ENCODE results near the gene RGPD5. TPM values are rescaled to one million over a fixed set of nuclear protein-coding genes. Genes with fewer than 3 reads are reported as not detected.
"Not testable (repeated sequence)": the region's sequence is repeated elsewhere in the genome, so short reads cannot be mapped to it uniquely, and the experiment has no call there.

RGPD5 gene
- total and polyA plus RNA-seq, 9 donors, result 14.3 to 28.5 (median 20.4) TPM

- not testable (repeated sequence) for H3K9me3 ChIP-seq (replicated peaks; ENCODE audit: control insufficient read depth, low read depth, low read length); H3K27me3 ChIP-seq (ENCODE audit: control insufficient read depth, insufficient read depth, low read length); DNase-seq; H3K27ac ChIP-seq (ENCODE audit: low read length); H3K36me3 ChIP-seq (ENCODE audit: control insufficient read depth, insufficient read depth, low read length); H3K4me3 ChIP-seq (ENCODE audit: low read length); H3K4me1 ChIP-seq (ENCODE audit: control insufficient read depth, insufficient read depth, low read length)
- no CpG with 5 or more reads among the region's 4 CpGs for WGBS (ENCODE audit: insufficient coverage)
Measured at GRCh38 chr2:109891024-109891423, 96.9 kb downstream of the RGPD5 start.

GRCh38 chr2:109893736-109894135 is 99.6 kb downstream of the RGPD5 start:
- not testable (repeated sequence) for H3K4me3 ChIP-seq (ENCODE audit: low read length); H3K9me3 ChIP-seq (replicated peaks; ENCODE audit: control insufficient read depth, low read depth, low read length); DNase-seq; H3K36me3 ChIP-seq (ENCODE audit: control insufficient read depth, insufficient read depth, low read length); H3K27ac ChIP-seq (ENCODE audit: low read length); H3K4me1 ChIP-seq (ENCODE audit: control insufficient read depth, insufficient read depth, low read length); H3K27me3 ChIP-seq (ENCODE audit: control insufficient read depth, insufficient read depth, low read length)
- WGBS (ENCODE audit: insufficient coverage), result no CpG with 5 or more reads among the region's 7 CpGs

GRCh38 chr2:109894141-109894540 is 100.0 kb downstream of the RGPD5 start:
- H3K4me3 ChIP-seq (ENCODE audit: low read length); H3K27me3 ChIP-seq (ENCODE audit: control insufficient read depth, insufficient read depth, low read length); H3K4me1 ChIP-seq (ENCODE audit: control insufficient read depth, insufficient read depth, low read length); H3K27ac ChIP-seq (ENCODE audit: low read length); H3K9me3 ChIP-seq (replicated peaks; ENCODE audit: control insufficient read depth, low read depth, low read length); H3K36me3 ChIP-seq (ENCODE audit: control insufficient read depth, insufficient read depth, low read length); DNase-seq: not testable (repeated sequence)
- WGBS (ENCODE audit: insufficient coverage), result no CpG with 5 or more reads among the region's 6 CpGs

DNA sequence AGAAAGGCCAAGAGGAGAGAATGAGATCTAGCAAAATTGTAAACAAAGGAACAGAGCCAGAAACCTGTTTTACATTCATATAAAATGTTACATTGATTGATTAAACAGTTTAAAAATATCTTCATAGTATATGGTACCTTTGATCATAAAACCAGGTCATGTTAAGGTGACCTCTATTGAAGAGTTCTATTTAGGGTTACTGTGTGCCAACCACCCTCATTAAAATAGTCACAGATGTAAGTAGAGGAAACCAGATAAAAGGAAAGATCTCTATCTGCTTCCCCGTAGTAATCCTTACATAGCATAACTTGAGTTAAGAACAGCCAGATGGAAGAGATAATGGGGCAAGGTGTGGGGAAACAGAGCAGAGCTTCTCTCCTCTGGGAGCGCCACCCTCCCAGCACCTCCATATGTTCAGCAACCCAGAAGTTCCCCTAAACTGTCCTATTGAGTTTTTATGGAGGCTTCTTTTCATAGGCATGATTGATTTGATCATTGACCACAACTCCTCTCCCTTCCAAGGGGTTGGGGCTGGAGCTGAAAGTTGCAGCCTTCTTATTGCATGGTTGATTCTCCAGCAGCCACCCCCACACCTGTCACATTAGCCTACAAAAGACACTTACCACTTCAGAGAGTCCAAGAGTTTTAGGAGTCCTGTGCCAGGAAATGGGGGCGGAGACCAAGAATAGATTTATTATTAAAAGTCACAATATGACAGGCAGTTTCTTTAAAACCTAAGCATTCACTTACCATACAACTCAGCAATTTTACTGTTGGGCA is 101.2 kb downstream of the RGPD5 start:
- not testable (repeated sequence) for H3K4me3 ChIP-seq (ENCODE audit: low read length); H3K36me3 ChIP-seq (ENCODE audit: control insufficient read depth, insufficient read depth, low read length); H3K27me3 ChIP-seq (ENCODE audit: control insufficient read depth, insufficient read depth, low read length); DNase-seq; H3K4me1 ChIP-seq (ENCODE audit: control insufficient read depth, insufficient read depth, low read length); H3K9me3 ChIP-seq (replicated peaks; ENCODE audit: control insufficient read depth, low read depth, low read length); H3K27ac ChIP-seq (ENCODE audit: low read length)
- WGBS (ENCODE audit: insufficient coverage), result no CpG with 5 or more reads among the region's 3 CpGs

DNA sequence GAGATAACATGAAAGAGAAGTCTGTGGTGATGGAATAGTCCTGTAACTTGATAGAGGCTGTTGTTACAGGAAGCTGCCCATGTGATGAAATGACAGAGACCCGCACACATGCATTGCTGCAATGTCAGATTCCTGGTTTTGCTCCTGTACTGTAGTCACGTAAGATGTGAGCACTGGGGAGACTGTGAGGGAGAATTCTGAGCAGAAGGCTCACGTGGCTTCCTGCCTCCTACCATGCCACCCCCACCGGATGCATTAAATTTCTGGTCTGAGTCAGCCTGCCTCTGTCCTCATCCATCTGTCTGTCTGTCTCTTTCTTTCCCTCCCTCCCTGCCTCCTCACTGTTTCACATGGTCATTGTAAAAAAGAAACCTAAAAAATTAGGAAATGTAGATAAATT is 102.1 kb downstream of the RGPD5 start:
- no CpG with 5 or more reads among the region's 4 CpGs for WGBS (ENCODE audit: insufficient coverage)
- H3K36me3 ChIP-seq (ENCODE audit: control insufficient read depth, insufficient read depth, low read length); H3K4me3 ChIP-seq (ENCODE audit: low read length); H3K4me1 ChIP-seq (ENCODE audit: control insufficient read depth, insufficient read depth, low read length); H3K27me3 ChIP-seq (ENCODE audit: control insufficient read depth, insufficient read depth, low read length); H3K9me3 ChIP-seq (replicated peaks; ENCODE audit: control insufficient read depth, low read depth, low read length); H3K27ac ChIP-seq (ENCODE audit: low read length); DNase-seq: not testable (repeated sequence)

DNA sequence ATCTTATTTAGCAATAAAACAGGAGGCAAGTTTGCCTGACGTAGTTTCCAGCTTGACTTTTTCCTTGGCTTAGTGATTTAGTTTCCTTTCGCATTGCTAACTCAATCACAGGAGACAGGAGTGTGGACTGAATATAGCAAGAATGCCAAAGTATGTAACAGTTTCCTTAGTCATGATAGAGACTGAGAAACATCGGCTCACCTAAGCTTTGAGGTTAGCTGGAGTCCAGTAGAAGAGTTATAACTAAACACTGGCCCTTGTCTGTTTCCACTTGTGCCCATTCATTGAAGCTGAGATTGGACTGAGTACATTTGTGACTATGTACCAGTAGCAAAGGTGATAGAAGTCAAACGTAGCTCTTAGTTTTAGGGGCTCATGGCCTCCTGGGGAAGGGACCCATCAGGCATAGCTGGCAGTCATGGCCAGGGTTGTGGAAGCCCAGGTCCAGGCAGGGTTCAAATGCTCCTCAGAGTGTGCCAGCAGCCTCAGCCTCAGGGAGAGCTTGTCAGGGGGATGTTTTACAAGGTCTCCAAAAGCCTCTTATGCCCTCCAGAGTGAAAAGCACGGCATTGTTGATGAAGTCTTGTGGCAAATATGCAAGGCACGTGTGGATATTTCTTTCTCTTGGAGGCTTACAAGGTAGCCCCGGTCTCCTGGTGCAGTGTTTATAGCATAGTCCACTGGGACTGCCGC is 103.8 kb downstream of the RGPD5 start:
- H3K4me1 ChIP-seq (ENCODE audit: control insufficient read depth, insufficient read depth, low read length); H3K27me3 ChIP-seq (ENCODE audit: control insufficient read depth, insufficient read depth, low read length); H3K9me3 ChIP-seq (replicated peaks; ENCODE audit: control insufficient read depth, low read depth, low read length); H3K27ac ChIP-seq (ENCODE audit: low read length); H3K4me3 ChIP-seq (ENCODE audit: low read length); H3K36me3 ChIP-seq (ENCODE audit: control insufficient read depth, insufficient read depth, low read length); DNase-seq: not testable (repeated sequence)
- WGBS (ENCODE audit: insufficient coverage), result no CpG with 5 or more reads among the region's 8 CpGs

GRCh38 chr2:109898462-109899336 is 104.6 kb downstream of the RGPD5 start, which contains the start of gene LIMS3:
TSS of gene LIMS3 (plus strand) at chr2:109898688. CDS start at chr2:109898729, 41 bp downstream.
- DNase-seq; H3K27me3 ChIP-seq (ENCODE audit: control insufficient read depth, insufficient read depth, low read length); H3K36me3 ChIP-seq (ENCODE audit: control insufficient read depth, insufficient read depth, low read length); H3K4me3 ChIP-seq (ENCODE audit: low read length); H3K9me3 ChIP-seq (replicated peaks; ENCODE audit: control insufficient read depth, low read depth, low read length); H3K27ac ChIP-seq (ENCODE audit: low read length); H3K4me1 ChIP-seq (ENCODE audit: control insufficient read depth, insufficient read depth, low read length): not testable (repeated sequence)
- WGBS (ENCODE audit: insufficient coverage), result no CpG with 5 or more reads among the region's 28 CpGs

DNA sequence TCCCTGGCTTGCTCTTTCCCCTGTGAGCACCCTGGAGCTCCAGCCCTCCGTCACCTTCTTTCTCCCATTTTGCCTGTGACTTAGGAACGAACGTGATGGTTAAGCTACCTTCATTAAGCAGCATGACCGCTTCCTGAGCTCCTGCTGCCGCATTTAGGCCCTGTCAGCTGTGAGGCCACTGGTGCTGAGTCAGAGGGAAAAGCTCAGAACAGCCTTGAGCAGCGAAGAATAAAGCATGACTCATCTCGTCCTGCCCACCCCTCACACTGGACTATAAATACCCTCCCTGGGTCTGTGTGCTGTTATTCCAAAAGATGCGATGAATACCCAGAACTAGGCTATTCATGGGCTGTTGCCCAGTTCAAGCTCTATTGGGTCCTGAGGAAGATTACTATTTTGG is 111.7 kb downstream of the RGPD5 start:
- WGBS (ENCODE audit: insufficient coverage), result no CpG with 5 or more reads among the region's 8 CpGs
- H3K27ac ChIP-seq (ENCODE audit: low read length); H3K9me3 ChIP-seq (replicated peaks; ENCODE audit: control insufficient read depth, low read depth, low read length); H3K4me3 ChIP-seq (ENCODE audit: low read length); H3K27me3 ChIP-seq (ENCODE audit: control insufficient read depth, insufficient read depth, low read length); H3K4me1 ChIP-seq (ENCODE audit: control insufficient read depth, insufficient read depth, low read length); H3K36me3 ChIP-seq (ENCODE audit: control insufficient read depth, insufficient read depth, low read length); DNase-seq: not testable (repeated sequence)
